GM19438 (cell line): ENCODE measurements around the gene DUSP28.
A peak's percentile ranks its signal among the peaks of the same experiment; 100 is the strongest.

Experiments used
- ATAC-seq: cut with Tn5 transposase; IDR thresholded peaks from one replicate; pipeline ENCODE4 v1.9.1; 2021; ENCODE audit warnings: low read depth; ENCODE audit not compliant: unreplicated experiment

Gene DUSP28

GRCh38 chr2:240584486-240585031 lies 24.4 kb downstream of the DUSP28 start:
- peak; percentile 56 for ATAC-seq

GRCh38 chr2:240585101-240585500 lies 24.9 kb downstream of the DUSP28 start:
- ATAC-seq, result peak; percentile 32

GRCh38 chr2:240585681-240586197 lies 25.6 kb downstream of the DUSP28 start:
- no peak for ATAC-seq

- ATAC-seq, result peak; percentile 51
Measured at GRCh38 chr2:240586198-240586918, 26.2 kb downstream of the DUSP28 start, which contains the start of gene CAPN10. TSS of gene CAPN10 (plus strand) at chr2:240586734. CDS start at chr2:240586912, 178 bp downstream.

- no peak for ATAC-seq
Measured at GRCh38 chr2:240586919-240587800, 27.0 kb downstream of the DUSP28 start.

- ATAC-seq, result no peak
Measured at GRCh38 chr2:240588006-240588655, 28.0 kb downstream of the DUSP28 start.

- ATAC-seq, result no peak
Measured at GRCh38 chr2:240588669-240589068, 28.5 kb downstream of the DUSP28 start.

- no peak for ATAC-seq
Measured at GRCh38 chr2:240589375-240589774, 29.2 kb downstream of the DUSP28 start.

GRCh38 chr2:240589850-240590525 lies 29.8 kb downstream of the DUSP28 start:
- ATAC-seq, result no peak

GRCh38 chr2:240590681-240591111 lies 30.5 kb downstream of the DUSP28 start:
- ATAC-seq, result no peak

GRCh38 chr2:240591226-240591625 lies 31.1 kb downstream of the DUSP28 start:
- ATAC-seq, result no peak

- ATAC-seq, result no peak
Measured at GRCh38 chr2:240591784-240592183, 31.6 kb downstream of the DUSP28 start.

- ATAC-seq, result no peak
Measured at GRCh38 chr2:240593026-240593702, 33.0 kb downstream of the DUSP28 start.

GRCh38 chr2:240593703-240594451 lies 33.7 kb downstream of the DUSP28 start:
- ATAC-seq, result no peak

GRCh38 chr2:240594511-240595380 lies 34.6 kb downstream of the DUSP28 start:
- ATAC-seq, result no peak

- ATAC-seq, result no peak
Measured at GRCh38 chr2:240595381-240596079, 35.4 kb downstream of the DUSP28 start.

- ATAC-seq, result no peak
Measured at GRCh38 chr2:240596080-240596460, 35.9 kb downstream of the DUSP28 start.
